ENCODE data around the gene TLR2.
A peak's percentile ranks its signal among the peaks of the same experiment; 100 is the strongest.

DNA sequence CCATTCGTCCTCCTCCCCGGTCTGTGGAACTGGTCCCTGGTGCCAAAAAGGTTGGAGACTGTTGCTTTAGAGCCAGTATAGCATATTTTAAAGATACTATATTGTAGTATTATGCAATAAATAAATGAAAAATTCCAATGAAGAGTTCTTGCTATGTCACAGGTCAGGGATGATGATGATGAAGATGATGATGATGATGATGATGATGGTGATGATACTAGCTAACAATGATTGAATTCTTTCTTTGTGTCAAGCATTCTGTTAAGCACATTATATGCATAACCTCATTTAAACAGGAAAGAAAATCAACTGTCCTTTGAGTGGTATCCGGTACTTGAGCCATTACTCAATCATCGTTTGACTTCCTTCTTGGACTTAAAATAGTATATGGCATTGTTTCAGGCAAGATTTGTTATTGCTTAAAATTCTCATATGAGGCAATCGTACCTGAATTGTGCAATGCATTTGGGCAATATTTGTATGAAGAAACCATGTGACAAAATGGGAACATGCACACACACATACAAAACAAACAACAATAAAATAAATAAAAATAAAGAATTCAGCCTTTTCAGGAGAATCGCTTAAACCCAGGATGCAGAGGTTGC lies 22.8 kb upstream of the TLR2 start:
- TF ChIP-seq, protein P1, sequence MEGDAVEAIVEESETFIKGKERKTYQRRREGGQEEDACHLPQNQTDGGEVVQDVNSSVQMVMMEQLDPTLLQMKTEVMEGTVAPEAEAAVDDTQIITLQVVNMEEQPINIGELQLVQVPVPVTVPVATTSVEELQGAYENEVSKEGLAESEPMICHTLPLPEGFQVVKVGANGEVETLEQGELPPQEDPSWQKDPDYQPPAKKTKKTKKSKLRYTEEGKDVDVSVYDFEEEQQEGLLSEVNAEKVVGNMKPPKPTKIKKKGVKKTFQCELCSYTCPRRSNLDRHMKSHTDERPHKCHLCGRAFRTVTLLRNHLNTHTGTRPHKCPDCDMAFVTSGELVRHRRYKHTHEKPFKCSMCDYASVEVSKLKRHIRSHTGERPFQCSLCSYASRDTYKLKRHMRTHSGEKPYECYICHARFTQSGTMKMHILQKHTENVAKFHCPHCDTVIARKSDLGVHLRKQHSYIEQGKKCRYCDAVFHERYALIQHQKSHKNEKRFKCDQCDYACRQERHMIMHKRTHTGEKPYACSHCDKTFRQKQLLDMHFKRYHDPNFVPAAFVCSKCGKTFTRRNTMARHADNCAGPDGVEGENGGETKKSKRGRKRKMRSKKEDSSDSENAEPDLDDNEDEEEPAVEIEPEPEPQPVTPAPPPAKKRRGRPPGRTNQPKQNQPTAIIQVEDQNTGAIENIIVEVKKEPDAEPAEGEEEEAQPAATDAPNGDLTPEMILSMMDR (IDR thresholded peaks at IDR 0.05): no peak
- peak; percentile 21 to 98 for TF ChIP-seq POLR2AphosphoS5 (IDR thresholded peaks at IDR 0.05)
- TF ChIP-seq POLR2A (IDR thresholded peaks at IDR 0.05): no peak
- TF ChIP-seq EP300 (IDR thresholded peaks at IDR 0.05): peak; percentile 11 to 99 (median 80)
